K562 (cell line): ENCODE results near the gene ARL13A. TPM values are rescaled to one million over a fixed set of nuclear protein-coding genes. Genes with fewer than 3 reads are reported as not detected.

Source experiments
- FOXJ3 ChIP-seq: sonication (generic); formaldehyde crosslinking; IDR thresholded peaks from 2 replicates; pipeline ENCODE4 v1.4.0; 2020; ENCODE audit warnings: mild to moderate bottlenecking, missing genetic modification reagents
- NCOA1 ChIP-seq: fragments of 450-650 bp; IDR thresholded peaks from 2 replicates; pipeline ENCODE4 v1.6.1; 2016; ENCODE audit warnings: low read depth
- polyA plus RNA-seq, 8 experiments: library from polyadenylated mRNA; depleted of rRNA in 4 of 8; stranded (reverse) in 5 of 8; unstranded in 3 of 8; fragments of >200 nt; fragmentation: Nextera tagmentation in 2 of 8; fragmentation: Illumina TruSeq in 1 of 8; extraction: Ambion mirVana in 2 of 8; extraction: Trizol in 1 of 8; gene quantifications; 2 replicates each; pipeline versions ENCODE4 v1.2.1 to v1.2.3, GENCODE V29; 2011 to 2014; ENCODE audit warnings: inconsistent platforms in 1 of 8, missing spikeins in 1 of 8
- total RNA-seq, 7 experiments: library from RNA; depleted of rRNA in 6 of 7; stranded (reverse); fragments of >200 nt in 6 of 7; fragmentation: Illumina TruSeq in 2 of 7; extraction: Trizol in 2 of 7; gene quantifications; 2 replicates each; pipeline versions ENCODE4 v1.2.1 to v1.2.3, GENCODE V29; 2011 to 2021; ENCODE audit warnings: low replicate concordance in 1 of 7
- TF ChIP-seq, protein P1 (sequence below): fragments of 200-600 bp; sonication (generic); IDR thresholded peaks from one replicate; pipeline ENCODE4 v1.6.1; 2012; ENCODE audit warnings: mild to moderate bottlenecking, low read depth, low read length, inconsistent platforms

The ARL13A gene
- total and polyA plus RNA-seq, 9 of the 15 experiments (the other 6 are each of a cell fraction or from before 2014, with no cell fraction given), result not detected

DNA sequence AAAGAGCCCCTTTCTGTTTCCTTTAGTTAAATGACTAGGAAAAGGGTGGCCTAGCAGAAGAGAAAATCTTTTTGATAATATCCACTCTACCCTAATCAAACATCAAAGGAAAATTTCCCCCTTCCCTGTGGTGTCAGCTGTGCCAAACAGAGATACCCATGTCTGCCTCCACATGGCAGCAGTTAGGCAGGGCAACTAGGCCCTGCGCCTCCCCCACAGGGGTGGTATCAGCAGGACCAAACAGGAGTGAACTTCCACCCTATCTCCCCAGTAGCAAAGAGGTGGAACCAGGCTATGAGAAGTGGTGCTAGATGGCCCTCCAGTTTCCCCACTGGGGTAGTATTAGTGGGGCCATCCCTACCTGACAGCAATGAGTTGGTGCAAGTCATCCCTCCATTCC, 21.0 kb upstream of the ARL13A start (continued):
- TF ChIP-seq, protein P1, sequence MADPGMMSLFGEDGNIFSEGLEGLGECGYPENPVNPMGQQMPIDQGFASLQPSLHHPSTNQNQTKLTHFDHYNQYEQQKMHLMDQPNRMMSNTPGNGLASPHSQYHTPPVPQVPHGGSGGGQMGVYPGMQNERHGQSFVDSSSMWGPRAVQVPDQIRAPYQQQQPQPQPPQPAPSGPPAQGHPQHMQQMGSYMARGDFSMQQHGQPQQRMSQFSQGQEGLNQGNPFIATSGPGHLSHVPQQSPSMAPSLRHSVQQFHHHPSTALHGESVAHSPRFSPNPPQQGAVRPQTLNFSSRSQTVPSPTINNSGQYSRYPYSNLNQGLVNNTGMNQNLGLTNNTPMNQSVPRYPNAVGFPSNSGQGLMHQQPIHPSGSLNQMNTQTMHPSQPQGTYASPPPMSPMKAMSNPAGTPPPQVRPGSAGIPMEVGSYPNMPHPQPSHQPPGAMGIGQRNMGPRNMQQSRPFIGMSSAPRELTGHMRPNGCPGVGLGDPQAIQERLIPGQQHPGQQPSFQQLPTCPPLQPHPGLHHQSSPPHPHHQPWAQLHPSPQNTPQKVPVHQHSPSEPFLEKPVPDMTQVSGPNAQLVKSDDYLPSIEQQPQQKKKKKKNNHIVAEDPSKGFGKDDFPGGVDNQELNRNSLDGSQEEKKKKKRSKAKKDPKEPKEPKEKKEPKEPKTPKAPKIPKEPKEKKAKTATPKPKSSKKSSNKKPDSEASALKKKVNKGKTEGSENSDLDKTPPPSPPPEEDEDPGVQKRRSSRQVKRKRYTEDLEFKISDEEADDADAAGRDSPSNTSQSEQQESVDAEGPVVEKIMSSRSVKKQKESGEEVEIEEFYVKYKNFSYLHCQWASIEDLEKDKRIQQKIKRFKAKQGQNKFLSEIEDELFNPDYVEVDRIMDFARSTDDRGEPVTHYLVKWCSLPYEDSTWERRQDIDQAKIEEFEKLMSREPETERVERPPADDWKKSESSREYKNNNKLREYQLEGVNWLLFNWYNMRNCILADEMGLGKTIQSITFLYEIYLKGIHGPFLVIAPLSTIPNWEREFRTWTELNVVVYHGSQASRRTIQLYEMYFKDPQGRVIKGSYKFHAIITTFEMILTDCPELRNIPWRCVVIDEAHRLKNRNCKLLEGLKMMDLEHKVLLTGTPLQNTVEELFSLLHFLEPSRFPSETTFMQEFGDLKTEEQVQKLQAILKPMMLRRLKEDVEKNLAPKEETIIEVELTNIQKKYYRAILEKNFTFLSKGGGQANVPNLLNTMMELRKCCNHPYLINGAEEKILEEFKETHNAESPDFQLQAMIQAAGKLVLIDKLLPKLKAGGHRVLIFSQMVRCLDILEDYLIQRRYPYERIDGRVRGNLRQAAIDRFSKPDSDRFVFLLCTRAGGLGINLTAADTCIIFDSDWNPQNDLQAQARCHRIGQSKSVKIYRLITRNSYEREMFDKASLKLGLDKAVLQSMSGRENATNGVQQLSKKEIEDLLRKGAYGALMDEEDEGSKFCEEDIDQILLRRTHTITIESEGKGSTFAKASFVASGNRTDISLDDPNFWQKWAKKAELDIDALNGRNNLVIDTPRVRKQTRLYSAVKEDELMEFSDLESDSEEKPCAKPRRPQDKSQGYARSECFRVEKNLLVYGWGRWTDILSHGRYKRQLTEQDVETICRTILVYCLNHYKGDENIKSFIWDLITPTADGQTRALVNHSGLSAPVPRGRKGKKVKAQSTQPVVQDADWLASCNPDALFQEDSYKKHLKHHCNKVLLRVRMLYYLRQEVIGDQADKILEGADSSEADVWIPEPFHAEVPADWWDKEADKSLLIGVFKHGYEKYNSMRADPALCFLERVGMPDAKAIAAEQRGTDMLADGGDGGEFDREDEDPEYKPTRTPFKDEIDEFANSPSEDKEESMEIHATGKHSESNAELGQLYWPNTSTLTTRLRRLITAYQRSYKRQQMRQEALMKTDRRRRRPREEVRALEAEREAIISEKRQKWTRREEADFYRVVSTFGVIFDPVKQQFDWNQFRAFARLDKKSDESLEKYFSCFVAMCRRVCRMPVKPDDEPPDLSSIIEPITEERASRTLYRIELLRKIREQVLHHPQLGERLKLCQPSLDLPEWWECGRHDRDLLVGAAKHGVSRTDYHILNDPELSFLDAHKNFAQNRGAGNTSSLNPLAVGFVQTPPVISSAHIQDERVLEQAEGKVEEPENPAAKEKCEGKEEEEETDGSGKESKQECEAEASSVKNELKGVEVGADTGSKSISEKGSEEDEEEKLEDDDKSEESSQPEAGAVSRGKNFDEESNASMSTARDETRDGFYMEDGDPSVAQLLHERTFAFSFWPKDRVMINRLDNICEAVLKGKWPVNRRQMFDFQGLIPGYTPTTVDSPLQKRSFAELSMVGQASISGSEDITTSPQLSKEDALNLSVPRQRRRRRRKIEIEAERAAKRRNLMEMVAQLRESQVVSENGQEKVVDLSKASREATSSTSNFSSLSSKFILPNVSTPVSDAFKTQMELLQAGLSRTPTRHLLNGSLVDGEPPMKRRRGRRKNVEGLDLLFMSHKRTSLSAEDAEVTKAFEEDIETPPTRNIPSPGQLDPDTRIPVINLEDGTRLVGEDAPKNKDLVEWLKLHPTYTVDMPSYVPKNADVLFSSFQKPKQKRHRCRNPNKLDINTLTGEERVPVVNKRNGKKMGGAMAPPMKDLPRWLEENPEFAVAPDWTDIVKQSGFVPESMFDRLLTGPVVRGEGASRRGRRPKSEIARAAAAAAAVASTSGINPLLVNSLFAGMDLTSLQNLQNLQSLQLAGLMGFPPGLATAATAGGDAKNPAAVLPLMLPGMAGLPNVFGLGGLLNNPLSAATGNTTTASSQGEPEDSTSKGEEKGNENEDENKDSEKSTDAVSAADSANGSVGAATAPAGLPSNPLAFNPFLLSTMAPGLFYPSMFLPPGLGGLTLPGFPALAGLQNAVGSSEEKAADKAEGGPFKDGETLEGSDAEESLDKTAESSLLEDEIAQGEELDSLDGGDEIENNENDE, result no peak
- TF ChIP-seq NCOA1, result no peak
- no peak for TF ChIP-seq FOXJ3 (CRISPR knock-in tag)
